Ovary (tissue), 9 donors: ENCODE measurements around the gene CBS. TPM values are rescaled to one million over a fixed set of nuclear protein-coding genes. Genes with fewer than 3 reads are reported as not detected.
"Not testable (repeated sequence)": the region's sequence is repeated elsewhere in the genome, so short reads cannot be mapped to it uniquely, and the experiment has no call there.

ENCODE experiments used
- DNase-seq, 5 donors: peaks; one replicate each; pipeline ENCODE4 v3.0.0-alpha.2; 2019 to 2020
- H3K27ac ChIP-seq, 2 donors: fragments of 200-600 bp; one replicate each; pipeline versions ENCODE4 v1.5.1 to v1.8.0; 2019 to 2022
- H3K27me3 ChIP-seq: fragments of 200-600 bp; one replicate; pipeline ENCODE4 v1.8.0; 2022
- H3K36me3 ChIP-seq: fragments of 200-600 bp; sonication (generic); one replicate; pipeline ENCODE4 v1.5.1; 2019
- H3K4me1 ChIP-seq: one replicate; pipeline ENCODE4 v1.8.1; 2013; ENCODE audit warnings: mild to moderate bottlenecking, moderate library complexity; ENCODE audit not compliant: insufficient read depth
- H3K4me3 ChIP-seq: fragments of 200-600 bp; sonication (generic); one replicate; pipeline ENCODE4 v1.5.1; 2017
- H3K9me3 ChIP-seq, 2 donors: fragments of 200-600 bp in 1 of 2; sonication (generic) in 1 of 2; one replicate each; pipeline versions ENCODE4 v1.5.1 to v1.8.1; 2013 to 2019; ENCODE audit warnings: mild to moderate bottlenecking in 1 of 2, moderate library complexity in 1 of 2
- CTCF ChIP-seq, 3 donors: fragments of 450-650 bp in 2 of 3; fragments of 200-600 bp in 1 of 3; IDR thresholded peaks; one replicate each; pipeline versions ENCODE4 v1.5.1 to v1.8.0; 2016 to 2022; ENCODE audit warnings: antibody characterized with exemption in 3 of 3, mild to moderate bottlenecking in 1 of 3
- EP300 ChIP-seq: sonication (generic); formaldehyde crosslinking; IDR thresholded peaks from one replicate; pipeline ENCODE4 v1.6.1; 2017; ENCODE audit warnings: antibody characterized with exemption
- POLR2A ChIP-seq: fragments of 450-650 bp; IDR thresholded peaks from one replicate; pipeline ENCODE4 v1.6.1; 2017; ENCODE audit warnings: antibody characterized with exemption, mild to moderate bottlenecking, moderate library complexity
- WGBS, 3 donors: extraction: QIAGEN DNeasy Blood & Tissue Kit in 1 of 3; methylation state at CpG; one replicate each; pipeline versions ENCODE4 v1.1.5 to v1.1.7; 2013 to 2017; 5-methylcytosine and 5-hydroxymethylcytosine counted together
- intact Hi-C, 4 donors: fragments of 100-400 bp; cut with DNase I; formaldehyde crosslinking; loops; one replicate each; pipeline versions ENCODE4 v1.11.0 to v1.15.1; 2022 to 2023
- polyA plus RNA-seq, 2 donors: library from polyadenylated mRNA; stranded (reverse); fragments of 200-250 nt in 1 of 2; fragments of 350-450 nt in 1 of 2; fragmentation: Illumina TruSeq in 1 of 2; extraction: RNeasy Lipid Tissue Mini Kit (QIAGEN cat#74804) in 1 of 2; gene quantifications; one replicate each; pipeline ENCODE4 v1.2.3, GENCODE V29; 2013 to 2014
- total RNA-seq, 7 donors: library from RNA; depleted of rRNA in 2 of 7; stranded (reverse); fragments of >200 nt in 2 of 7; fragmentation: NEBNext Ultra II Directional in 3 of 7; extraction: Animal tissue kit (Norgen Biotek cat#: 25700) in 3 of 7; gene quantifications; one replicate each; pipeline versions ENCODE4 v1.1.0 to v1.2.4, GENCODE V29; 2016 to 2023
- donor health status: DM: no; HTN: no; CAD: no; lungs with moderate emphysema.
- donor health status: DM: no; HTN: no; CAD: no.
- donor health status: Bipolar disorder and iron deficiency.
- donor health status: DM: yes; HTN: yes; CAD: no.
- donor health status: DM: no; HTN: no; CAD: no.
- donor health status: DM: yes; HTN: yes; CAD: no.

The CBS gene
- total and polyA plus RNA-seq, 9 donors = 7.1 to 114 (median 50.6) TPM

DNA sequence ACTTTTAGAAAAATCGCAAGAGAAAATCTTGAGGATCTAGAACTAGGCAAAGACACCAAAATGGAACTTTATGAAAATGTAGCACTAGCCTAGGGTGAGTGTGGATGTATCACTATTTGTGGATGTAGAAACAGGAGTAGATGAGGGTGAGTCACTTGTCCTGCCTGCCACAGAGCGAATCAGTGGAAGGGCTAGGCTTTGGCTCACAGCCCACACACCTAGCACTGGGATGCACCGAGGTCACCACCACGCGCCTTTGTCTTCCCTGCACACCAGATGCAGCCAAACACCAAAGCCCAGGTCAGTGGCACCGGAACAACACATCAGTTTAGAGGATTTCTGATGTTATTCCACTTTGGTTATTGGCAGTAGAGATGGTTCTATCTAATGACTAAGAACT lies 63.0 kb downstream of the CBS start:
- intact Hi-C loops = no loop called here
- no peaks in the 10 kb centered on the region for H3K27me3 ChIP-seq
- WGBS, 3 donors = 89 to 93% (median 91%) methylated on average over 6 of the region's 6 CpGs
- H3K36me3 ChIP-seq = no peaks in the 10 kb centered on the region
- H3K9me3 ChIP-seq = no peaks in the 10 kb centered on the region
- TF ChIP-seq POLR2A = no peak
- no peak for TF ChIP-seq CTCF (IDR thresholded peaks at IDR 0.05)
- no peak for TF ChIP-seq EP300
- DNase-seq = no peak
- H3K27ac ChIP-seq = no peak overlapping the region
- no peaks in the 10 kb centered on the region for H3K4me1 ChIP-seq
- H3K4me3 ChIP-seq = no peak overlapping the region

DNA sequence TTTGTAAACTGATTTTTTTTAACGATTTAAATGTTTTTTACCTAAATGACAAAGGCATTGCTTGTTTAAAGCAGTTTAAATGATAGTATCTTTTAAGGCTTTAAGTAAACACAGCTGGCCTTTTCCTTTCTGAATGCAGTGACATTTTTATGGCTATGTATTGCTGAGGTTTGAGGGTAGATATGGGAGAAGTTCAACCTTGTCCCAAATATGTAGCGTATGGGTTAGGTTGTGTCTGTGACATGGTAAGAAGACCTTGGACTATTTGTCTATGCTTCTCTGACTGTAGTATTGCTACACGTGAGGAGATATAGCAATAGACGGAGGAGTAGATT lies 68.8 kb downstream of the CBS start:
- Histone ChIP-seq H3K27ac (no peak overlapping the region), H3K36me3 (no peaks in the 10 kb centered on the region), H3K4me3 (no peak overlapping the region), H3K4me1 (peaks cover 5% of the 10 kb centered on the region), H3K9me3 (no peaks in the 10 kb centered on the region), H3K27me3 (no peaks in the 10 kb centered on the region)
- TF ChIP-seq CTCF (IDR thresholded peaks at IDR 0.05) (no peak), EP300 (no peak), POLR2A (no peak)
- intact Hi-C loops = no loop called here
- DNase-seq = no peak
- WGBS, 3 donors = 35 to 59% (median 52%) methylated on average over 4 of the region's 4 CpGs

- H3K4me1 ChIP-seq, H3K9me3 ChIP-seq, H3K36me3 ChIP-seq, H3K27ac ChIP-seq, H3K27me3 ChIP-seq, H3K4me3 ChIP-seq, DNase-seq, intact Hi-C loops: not testable (repeated sequence)
- 42 to 49% (median 44%) methylated on average over 14 of the region's 14 CpGs for WGBS, 3 donors
Observed at GRCh38 chr21:43006051-43006873, 69.4 kb downstream of the CBS start.

DNA sequence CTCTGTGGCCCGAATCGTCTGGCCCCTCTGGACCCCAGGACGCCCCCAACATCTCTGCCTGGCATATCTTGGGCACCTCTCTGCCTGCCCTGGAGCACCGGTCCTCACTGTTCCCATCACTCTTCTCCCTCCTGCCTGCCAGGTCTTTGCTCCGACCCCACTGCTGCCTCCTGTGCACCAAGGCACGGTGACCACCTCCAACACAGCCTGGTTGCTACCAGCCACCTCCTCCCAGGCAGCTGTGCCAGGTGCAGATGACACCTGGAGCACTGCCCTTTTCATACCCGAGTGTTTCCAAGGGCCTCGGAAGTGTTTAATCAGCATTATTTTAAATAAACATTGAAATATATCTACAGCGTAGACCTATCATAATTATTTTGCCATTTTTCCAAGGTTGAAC lies 70.0 kb downstream of the CBS start:
- H3K27ac ChIP-seq = no peak overlapping the region
- WGBS, 3 donors = 77 to 82% (median 78%) methylated on average over 9 of the region's 9 CpGs
- no peaks in the 10 kb centered on the region for H3K9me3 ChIP-seq
- H3K36me3 ChIP-seq = no peaks in the 10 kb centered on the region
- intact Hi-C loops = no loop called here
- H3K27me3 ChIP-seq = no peaks in the 10 kb centered on the region
- peaks cover 10% of the 10 kb centered on the region for H3K4me1 ChIP-seq
- TF ChIP-seq EP300 (no peak), CTCF (IDR thresholded peaks at IDR 0.05) (no peak)
- H3K4me3 ChIP-seq = no peak overlapping the region
- DNase-seq = no peak

DNA sequence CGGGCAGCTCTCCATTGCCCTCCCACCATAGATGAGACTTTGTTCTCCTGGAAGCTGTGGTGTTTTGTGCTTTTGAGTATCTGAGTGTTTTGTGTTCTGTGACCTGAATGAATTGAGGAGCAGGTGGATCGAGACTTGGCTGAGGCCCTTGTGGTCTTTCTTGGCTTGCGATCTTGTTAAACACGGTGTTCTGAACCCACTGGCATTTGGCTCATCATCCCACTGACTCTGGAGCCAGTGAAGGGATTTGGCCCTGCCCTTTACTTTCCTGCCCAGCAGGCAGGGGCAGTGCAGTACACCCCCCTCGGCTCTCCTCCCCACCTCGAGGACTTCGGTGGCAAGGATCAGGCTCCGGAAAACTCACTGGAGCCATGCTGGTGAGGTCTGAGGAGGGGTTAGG lies 70.7 kb downstream of the CBS start:
- Histone ChIP-seq H3K36me3 (no peaks in the 10 kb centered on the region), H3K4me3 (no peak overlapping the region), H3K27ac (no peak overlapping the region), H3K4me1 (peaks cover 10% of the 10 kb centered on the region), H3K27me3 (no peaks in the 10 kb centered on the region), H3K9me3 (no peaks in the 10 kb centered on the region)
- intact Hi-C loops = no loop called here
- no peak for TF ChIP-seq EP300
- 67 to 80% (median 72%) methylated on average over 8 of the region's 8 CpGs for WGBS, 3 donors
- no peak for DNase-seq

Other genes with a start within 250 kb of the CBS start
- 10 to 100 TPM in 6 of 7 donors, 1 to 10 TPM in 1; 6.0 to 33.1 (median 16.6) TPM for gene WDR4, start 196.3 kb downstream of the CBS start, total RNA-seq
- gene WDR4, start 196.3 kb downstream of the CBS start, polyA plus RNA-seq = 1 to 10 TPM; 3.2 to 9.3 TPM
- gene NDUFV3, start 182.5 kb downstream of the CBS start, total RNA-seq = 10 to 100 TPM; 32.0 to 41.6 (median 37.8) TPM
- 10 to 100 TPM; 24.9 to 51.4 TPM for gene NDUFV3, start 182.5 kb downstream of the CBS start, polyA plus RNA-seq
- gene ERVH48-1, start 150.2 kb downstream of the CBS start, total RNA-seq = under 1 TPM in 1 of 7 donors, not detected in 6; 0.11 TPM
- gene ERVH48-1, start 150.2 kb downstream of the CBS start, polyA plus RNA-seq = not detected
- gene PKNOX1, start 101.3 kb downstream of the CBS start, total RNA-seq = 10 to 100 TPM in 6 of 7 donors, 1 to 10 TPM in 1; 7.0 to 50.9 (median 31.0) TPM
- 10 to 100 TPM; 11.0 to 22.8 TPM for gene PKNOX1, start 101.3 kb downstream of the CBS start, polyA plus RNA-seq
- 10 to 100 TPM in 6 of 7 donors, 1 to 10 TPM in 1; 3.7 to 57.4 (median 21.0) TPM for gene U2AF1, start 31.7 kb upstream of the CBS start, total RNA-seq
- 10 to 100 TPM; 23.2 to 90.5 TPM for gene U2AF1, start 31.7 kb upstream of the CBS start, polyA plus RNA-seq
- not detected for gene CRYAA, start 93.2 kb upstream of the CBS start, total RNA-seq
- not detected for gene CRYAA, start 93.2 kb upstream of the CBS start, polyA plus RNA-seq